Nucleus accumbens (tissue), 56 donors: ENCODE data around the gene CDCP2.
"Not testable (repeated sequence)": the region's sequence is repeated elsewhere in the genome, so short reads cannot be mapped to it uniquely, and the experiment has no call there.

ENCODE experiments used
- DNase-seq, 56 donors: peaks; one replicate each; lab custom pipeline; 2025; lab: John Stamatoyannopoulos, UW

The CDCP2 gene

GRCh38 chr1:54169068-54169467, 16.3 kb upstream of the CDCP2 start:
- no peak for DNase-seq

- DNase-seq = no peak
Measured at GRCh38 chr1:54168206-54168965, 15.6 kb upstream of the CDCP2 start.

GRCh38 chr1:54167422-54168139, 14.8 kb upstream of the CDCP2 start:
- DNase-seq = peak in 15 of 56 donors; percentile 7 to 63 (median 29)

GRCh38 chr1:54166357-54166756, 13.6 kb upstream of the CDCP2 start:
- not testable (repeated sequence) for DNase-seq

GRCh38 chr1:54165146-54165545, 12.3 kb upstream of the CDCP2 start:
- no peak for DNase-seq

- no peak for DNase-seq
Measured at GRCh38 chr1:54163573-54163972, 10.8 kb upstream of the CDCP2 start.

- no peak for DNase-seq
Measured at GRCh38 chr1:54163051-54163450, 10.3 kb upstream of the CDCP2 start.

GRCh38 chr1:54161495-54162168, 8.8 kb upstream of the CDCP2 start:
- DNase-seq = no peak

GRCh38 chr1:54160351-54160750, 7.6 kb upstream of the CDCP2 start:
- no peak for DNase-seq

- no peak for DNase-seq
Measured at GRCh38 chr1:54159733-54160316, 7.0 kb upstream of the CDCP2 start.

GRCh38 chr1:54158071-54158470, 5.3 kb upstream of the CDCP2 start:
- DNase-seq = no peak

GRCh38 chr1:54157401-54157800, 4.6 kb upstream of the CDCP2 start:
- no peak for DNase-seq

GRCh38 chr1:54156986-54157385, 4.2 kb upstream of the CDCP2 start:
- no peak for DNase-seq

- no peak for DNase-seq
Measured at GRCh38 chr1:54156201-54156600, 3.4 kb upstream of the CDCP2 start.

- peak in 2 of 56 donors; percentile 9 to 11 for DNase-seq
Measured at GRCh38 chr1:54153535-54154439, 987 bp upstream of the CDCP2 start.

GRCh38 chr1:54151013-54151412, 1.8 kb downstream of the CDCP2 start:
- no peak for DNase-seq

GRCh38 chr1:54149734-54150133, 3.1 kb downstream of the CDCP2 start:
- DNase-seq = no peak

- no peak for DNase-seq
Measured at GRCh38 chr1:54144366-54144765, 8.4 kb downstream of the CDCP2 start.

- no peak for DNase-seq
Measured at GRCh38 chr1:54142146-54142900, 10.5 kb downstream of the CDCP2 start.
